PC-9 (cell line): Measurements from ENCODE around the gene PEX14.

Source experiments
- EZH2 ChIP-seq: fragments of 200-600 bp; sonication (generic); IDR thresholded peaks from 2 replicates; pipeline ENCODE4 v1.8.0; 2017; ENCODE audit warnings: antibody characterized with exemption, low read depth
- TF ChIP-seq, protein P1 (sequence below): fragments of 200-600 bp; sonication (generic); conservative IDR thresholded peaks from 2 replicates; pipeline ENCODE4 v1.6.1; 2017; ENCODE audit warnings: mixed run types, antibody characterized with exemption, mild to moderate bottlenecking, moderate library complexity

DNA sequence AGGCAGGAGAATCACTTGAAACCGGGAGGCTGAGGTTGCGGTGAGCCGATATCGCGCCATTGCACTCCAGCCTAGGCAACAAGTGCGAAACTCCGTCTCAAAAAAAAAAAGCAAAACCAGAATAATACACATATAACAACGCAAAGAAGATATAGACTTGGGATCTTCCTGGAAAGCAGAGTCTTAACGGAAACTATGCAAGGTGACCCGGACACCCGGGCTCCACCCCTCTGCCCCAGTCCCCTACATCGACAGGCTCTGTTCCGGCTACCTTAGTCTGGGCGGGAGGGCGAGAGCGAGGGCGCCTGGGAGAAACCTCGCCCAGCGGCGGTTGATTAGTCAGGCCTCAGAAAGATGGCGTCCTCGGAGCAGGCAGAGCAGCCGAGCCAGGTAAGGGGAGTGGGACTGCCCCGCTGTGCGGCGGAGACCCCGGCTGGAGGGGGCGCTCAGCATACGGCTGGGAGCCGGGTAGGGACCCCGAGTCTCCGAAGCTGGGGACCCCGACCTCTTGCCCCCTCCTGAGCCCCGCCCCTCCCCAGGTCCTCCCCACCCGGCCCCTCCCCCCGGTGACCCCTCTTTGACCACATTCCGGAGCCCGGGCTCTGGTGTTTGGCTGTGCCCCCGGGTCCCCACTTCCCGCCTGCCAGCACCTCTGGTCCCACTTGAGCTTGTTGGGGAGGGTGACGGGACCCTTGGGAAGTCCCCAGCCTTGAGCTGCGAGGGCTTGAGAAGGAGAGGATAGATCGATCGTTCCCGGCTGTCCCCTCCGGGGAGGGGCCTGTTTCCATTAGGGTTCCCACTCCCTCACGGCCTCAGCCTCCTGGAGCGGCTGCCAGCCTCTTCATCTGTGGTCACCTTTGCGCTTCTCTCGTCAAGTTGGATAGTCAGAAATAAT, at the start of gene PEX14:
- TF ChIP-seq, protein P1, sequence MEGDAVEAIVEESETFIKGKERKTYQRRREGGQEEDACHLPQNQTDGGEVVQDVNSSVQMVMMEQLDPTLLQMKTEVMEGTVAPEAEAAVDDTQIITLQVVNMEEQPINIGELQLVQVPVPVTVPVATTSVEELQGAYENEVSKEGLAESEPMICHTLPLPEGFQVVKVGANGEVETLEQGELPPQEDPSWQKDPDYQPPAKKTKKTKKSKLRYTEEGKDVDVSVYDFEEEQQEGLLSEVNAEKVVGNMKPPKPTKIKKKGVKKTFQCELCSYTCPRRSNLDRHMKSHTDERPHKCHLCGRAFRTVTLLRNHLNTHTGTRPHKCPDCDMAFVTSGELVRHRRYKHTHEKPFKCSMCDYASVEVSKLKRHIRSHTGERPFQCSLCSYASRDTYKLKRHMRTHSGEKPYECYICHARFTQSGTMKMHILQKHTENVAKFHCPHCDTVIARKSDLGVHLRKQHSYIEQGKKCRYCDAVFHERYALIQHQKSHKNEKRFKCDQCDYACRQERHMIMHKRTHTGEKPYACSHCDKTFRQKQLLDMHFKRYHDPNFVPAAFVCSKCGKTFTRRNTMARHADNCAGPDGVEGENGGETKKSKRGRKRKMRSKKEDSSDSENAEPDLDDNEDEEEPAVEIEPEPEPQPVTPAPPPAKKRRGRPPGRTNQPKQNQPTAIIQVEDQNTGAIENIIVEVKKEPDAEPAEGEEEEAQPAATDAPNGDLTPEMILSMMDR = no peak
- TF ChIP-seq EZH2 = no peak
